ENCODE measurements around the gene ZNF789. TPM values are rescaled to one million over a fixed set of nuclear protein-coding genes. Genes with fewer than 3 reads are reported as not detected.

Gene ZNF789
- total and polyA plus RNA-seq, 10 of the 15 experiments (the other 5 are each of a cell fraction or from before 2014, with no cell fraction given): 5.6 to 44.6 (median 21.3) TPM

GRCh38 chr7:99504603-99505323 lies 32.1 kb downstream of the ZNF789 start, which contains the start of gene ZKSCAN5 (continued):
- TF ChIP-seq, protein P1, sequence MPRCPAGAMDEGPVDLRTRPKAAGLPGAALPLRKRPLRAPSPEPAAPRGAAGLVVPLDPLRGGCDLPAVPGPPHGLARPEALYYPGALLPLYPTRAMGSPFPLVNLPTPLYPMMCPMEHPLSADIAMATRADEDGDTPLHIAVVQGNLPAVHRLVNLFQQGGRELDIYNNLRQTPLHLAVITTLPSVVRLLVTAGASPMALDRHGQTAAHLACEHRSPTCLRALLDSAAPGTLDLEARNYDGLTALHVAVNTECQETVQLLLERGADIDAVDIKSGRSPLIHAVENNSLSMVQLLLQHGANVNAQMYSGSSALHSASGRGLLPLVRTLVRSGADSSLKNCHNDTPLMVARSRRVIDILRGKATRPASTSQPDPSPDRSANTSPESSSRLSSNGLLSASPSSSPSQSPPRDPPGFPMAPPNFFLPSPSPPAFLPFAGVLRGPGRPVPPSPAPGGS (IDR thresholded peaks at IDR 0.05; ENCODE audit: borderline replicate concordance, insufficient read depth, low read depth, low read length, poor library complexity, severe bottlenecking): peak; percentile 28
- TF ChIP-seq USF2 (IDR thresholded peaks at IDR 0.05; ENCODE audit: borderline replicate concordance, low read depth, low read length) (no peak), ZNF217 (IDR thresholded peaks at IDR 0.05) (no peak), E4F1 (IDR thresholded peaks at IDR 0.05; ENCODE audit: borderline replicate concordance, partially characterized antibody) (peak; percentile 62)

DNA sequence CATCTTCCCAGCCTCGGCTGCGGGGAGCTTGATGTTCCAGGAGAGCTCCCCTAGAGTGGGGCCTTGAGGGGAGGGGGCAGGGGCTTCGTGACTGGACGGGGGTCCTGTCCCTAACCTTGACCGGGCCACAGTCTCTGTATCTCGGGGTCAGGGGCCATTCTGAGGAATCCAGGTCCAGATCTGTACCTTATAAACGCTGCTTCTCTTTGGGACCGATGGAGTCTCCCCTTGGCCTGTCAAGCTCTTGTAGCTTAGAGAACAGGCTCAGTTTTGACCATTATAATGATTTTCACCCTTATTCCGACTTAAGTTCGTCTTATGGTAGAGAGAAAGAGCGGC lies 32.6 kb downstream of the ZNF789 start:
- intact Hi-C loops (cut with micrococcal nuclease; ENCODE audit: unreplicated experiment): loop anchor here (2.0 kb wide), 2 partner anchors 48 to 66 kb away; partner anchors contain the start of genes CPSF4, FAM200A and PTCD1
- H3K36me3 ChIP-seq (ENCODE audit: control insufficient read depth in 2 of 2, insufficient read depth in 2 of 2, low read length in 1 of 2): no peaks in the 10 kb centered on the region
- SMC1A ChIA-PET (ENCODE audit: uncharacterized antibody, unreplicated experiment): interaction anchor here (0.8 to 2.4 kb wide), 5 partner anchors 9 to 60 kb away, joined by 3 to 8 read pairs (median 4); partner anchors contain the start of gene ATP5MF
- FAIRE-seq (no peak), DNase-seq (ENCODE audit: low read depth, low spot score) (no peak), ATAC-seq (peak; percentile 30)
- no peaks in the 10 kb centered on the region for H3K27me3 ChIP-seq (replicated peaks in 1 of 2; ENCODE audit: control insufficient read depth in 2 of 2, insufficient read depth in 2 of 2, low read length in 1 of 2)
- POLR2A ChIA-PET: interaction anchor here (0.6 to 2.0 kb wide), 12 partner anchors 15 to 1370 kb away, joined by 3 to 18 read pairs (median 5); partner anchors contain the start of genes ARPC1A, BUD31, FAM200A and PDAP1
- CTCF ChIA-PET: interaction anchor here (0.8 to 1.2 kb wide), 3 partner anchors 32 to 333 kb away, joined by 3 to 4 read pairs (median 3); no protein-coding TSS in a partner anchor
- H3K4me1 ChIP-seq (ENCODE audit: control insufficient read depth, insufficient read depth, low read length): peaks cover 5% of the 10 kb centered on the region
- peak overlapping the region; percentile 94 for H3K9ac ChIP-seq (ENCODE audit: control insufficient read depth, insufficient read depth, low read length)
- TF ChIP-seq KDM1A (IDR thresholded peaks at IDR 0.05; ENCODE audit: borderline replicate concordance) (no peak), NR2F1 (conservative IDR thresholded peaks at IDR 0.05) (0 out of 2 replicates have a peak, but pooled peaks have one; percentile 48), BHLHE40 (IDR thresholded peaks at IDR 0.05; ENCODE audit: borderline replicate concordance in 1 of 2, low read depth in 2 of 2, low read length in 1 of 2) (0 out of 4 replicates have a peak, but pooled peaks of 1 of the 2 experiments have one; percentile 5), PML (IDR thresholded peaks at IDR 0.05; ENCODE audit: low read length) (0 out of 2 replicates have a peak, but pooled peaks have one; percentile 87), PAX5 (IDR thresholded peaks at IDR 0.05; ENCODE audit: borderline replicate concordance, low read depth, low read length) (peak; percentile 5; the same call in 1 of the 2 replicates)
- H3K79me2 ChIP-seq (ENCODE audit: control insufficient read depth, insufficient read depth, low read length): peaks cover 28% of the 10 kb centered on the region
- RAD21 ChIA-PET (ENCODE audit: unreplicated experiment): interaction anchor here (1.5 kb wide), 1 partner anchor 52 kb away, joined by 10 read pairs; the partner anchor contains the start of gene ZNF655
- 10% methylated on average over 11 of the region's 11 CpGs for WGBS (ENCODE audit: insufficient coverage, insufficient replicate concordance, low lambda C conversion rate, missing lambda C conversion rate)
- no TSS peak for BruUV-seq (replicated peaks)
- peak overlapping the region; percentile 83 for H3K27ac ChIP-seq (ENCODE audit: control insufficient read depth, insufficient read depth)
- peak overlapping the region; percentile 99 for H2AFZ ChIP-seq (ENCODE audit: control insufficient read depth, low read depth, low read length)
- H3K4me2 ChIP-seq (ENCODE audit: control insufficient read depth, insufficient read depth): peak overlapping the region; percentile 98
- no peaks in the 10 kb centered on the region for H3K9me3 ChIP-seq (replicated peaks; ENCODE audit: control insufficient read depth, insufficient read depth, low read length)
- H4K20me1 ChIP-seq (ENCODE audit: control insufficient read depth, insufficient read depth): no peaks in the 10 kb centered on the region
- in situ Hi-C loops (cut with MboI): no loop called here
- peak overlapping the region; percentile 91 for H3K4me3 ChIP-seq
